Hepatocyte (in vitro differentiated cells): Measurements from ENCODE around the gene RFX7. TPM values are rescaled to one million over a fixed set of nuclear protein-coding genes. Genes with fewer than 3 reads are reported as not detected.

Source experiments
- DNase-seq: peaks from one replicate; pipeline ENCODE4 v3.0.0-alpha.2; 2016; ENCODE audit warnings: low spot score
- H2AFZ ChIP-seq: fragments of 200-600 bp; sonication (generic); 2 replicates; pipeline ENCODE4 v1.6.0; 2016; ENCODE audit warnings: antibody characterized with exemption, mild to moderate bottlenecking
- H3K27ac ChIP-seq: fragments of 200-600 bp; sonication (generic); 2 replicates; pipeline ENCODE4 v1.5.1; 2016; ENCODE audit warnings: mild to moderate bottlenecking
- H3K27me3 ChIP-seq: fragments of 200-600 bp; sonication (generic); 2 replicates; pipeline ENCODE4 v1.6.1; 2016
- H3K36me3 ChIP-seq: fragments of 200-600 bp; sonication (generic); replicated peaks from 2 replicates; pipeline ENCODE4 v1.5.1; 2016; ENCODE audit warnings: low read depth; ENCODE audit not compliant: insufficient read depth
- H3K4me1 ChIP-seq: fragments of 200-600 bp; sonication (generic); 2 replicates; pipeline ENCODE4 v1.5.1; 2016; ENCODE audit warnings: mild to moderate bottlenecking, moderate library complexity; ENCODE audit not compliant: insufficient read depth
- H3K4me2 ChIP-seq: fragments of 200-600 bp; sonication (generic); 2 replicates; pipeline ENCODE4 v1.6.0; 2016
- H3K4me3 ChIP-seq: fragments of 200-600 bp; sonication (generic); 2 replicates; pipeline ENCODE4 v1.5.1; 2016; ENCODE audit warnings: mild to moderate bottlenecking
- H3K79me2 ChIP-seq: fragments of 200-600 bp; sonication (generic); 2 replicates; pipeline ENCODE4 v1.6.0; 2017; ENCODE audit warnings: mild to moderate bottlenecking
- H3K9me2 ChIP-seq: fragments of 200-600 bp; sonication (generic); replicated peaks from 2 replicates; pipeline ENCODE4 v1.6.0; 2017; ENCODE audit warnings: mild to moderate bottlenecking; ENCODE audit not compliant: insufficient read depth
- H3K9me3 ChIP-seq: fragments of 200-600 bp; sonication (generic); 2 replicates; pipeline ENCODE4 v1.5.1; 2016; ENCODE audit warnings: low read depth, mild to moderate bottlenecking
- H4K20me1 ChIP-seq: fragments of 200-600 bp; sonication (generic); 2 replicates; pipeline ENCODE4 v1.6.0; 2016; ENCODE audit warnings: mild to moderate bottlenecking; ENCODE audit not compliant: insufficient read depth, poor library complexity, severe bottlenecking
- CTCF ChIP-seq: fragments of 200-600 bp; sonication (generic); IDR thresholded peaks from 2 replicates; pipeline ENCODE4 v1.5.1; 2016; ENCODE audit warnings: antibody characterized with exemption, mild to moderate bottlenecking; ENCODE audit not compliant: poor library complexity
- EZH2 ChIP-seq: fragments of 200-600 bp; sonication (generic); IDR thresholded peaks from 2 replicates; pipeline ENCODE4 v1.6.1; 2016; ENCODE audit warnings: antibody characterized with exemption, mild to moderate bottlenecking, borderline replicate concordance
- EZH2phosphoT487 ChIP-seq: fragments of 200-600 bp; sonication (generic); IDR thresholded peaks from one replicate; pipeline ENCODE4 v1.6.1; 2018; ENCODE audit warnings: antibody characterized with exemption, mild to moderate bottlenecking, low read depth, moderate library complexity; ENCODE audit not compliant: unreplicated experiment, severe bottlenecking
- WGBS: methylation state at CpG from one replicate; pipeline ENCODE4 v1.1.6; 2016; ENCODE audit warnings: low lambda C conversion rate; ENCODE audit errors: missing lambda C conversion rate; 5-methylcytosine and 5-hydroxymethylcytosine counted together
- polyA plus RNA-seq: library from polyadenylated mRNA; unstranded; fragments of >200 nt; fragmentation: Nextera tagmentation; extraction: Ambion mirVana; gene quantifications from 2 replicates; pipeline ENCODE4 v1.2.1, GENCODE V29; 2016
- total RNA-seq: library from RNA; depleted of rRNA; stranded (reverse); fragments of >200 nt; gene quantifications from 2 replicates; pipeline ENCODE4 v1.2.3, GENCODE V29; 2014

The RFX7 gene
- total and polyA plus RNA-seq, 2 experiments from 2014 or later = 4.3 to 8.3 TPM

GRCh38 chr15:56241374-56242105 lies 2.1 kb downstream of the RFX7 start:
- Histone ChIP-seq H3K79me2 (peaks cover 68% of the 10 kb centered on the region), H3K27me3 (no peaks in the 10 kb centered on the region), H3K9me3 (no peaks in the 10 kb centered on the region), H3K9me2 (no peaks in the 10 kb centered on the region), H3K4me2 (peak overlapping the region; percentile 90), H4K20me1 (peaks cover 13% of the 10 kb centered on the region), H3K36me3 (no peaks in the 10 kb centered on the region), H3K27ac (no peak overlapping the region), H3K4me1 (peaks cover 18% of the 10 kb centered on the region), H2AFZ (no peak overlapping the region), H3K4me3 (peak overlapping the region; percentile 93)
- DNase-seq = no peak
- no peak for TF ChIP-seq EZH2
- no peak for TF ChIP-seq CTCF
- TF ChIP-seq EZH2phosphoT487 = no peak
- WGBS = 63% methylated on average over 5 of the region's 5 CpGs

- no peak overlapping the region for H3K27ac ChIP-seq
- peaks cover 79% of the 10 kb centered on the region for H3K79me2 ChIP-seq
- H3K4me3 ChIP-seq = no peak overlapping the region
- DNase-seq = no peak
- no peaks in the 10 kb centered on the region for H3K27me3 ChIP-seq
- no peaks in the 10 kb centered on the region for H3K36me3 ChIP-seq
- TF ChIP-seq EZH2 (no peak), CTCF (no peak), EZH2phosphoT487 (no peak)
- H3K9me2 ChIP-seq = no peaks in the 10 kb centered on the region
- H2AFZ ChIP-seq = no peak overlapping the region
- peaks cover 13% of the 10 kb centered on the region for H4K20me1 ChIP-seq
- H3K4me2 ChIP-seq = peak overlapping the region; percentile 90
- peaks cover 14% of the 10 kb centered on the region for H3K4me1 ChIP-seq
- no peaks in the 10 kb centered on the region for H3K9me3 ChIP-seq
Measured at GRCh38 chr15:56240390-56240789, 3.3 kb downstream of the RFX7 start.

- 78% methylated on average over 3 of the region's 3 CpGs for WGBS
- Histone ChIP-seq H3K36me3 (no peaks in the 10 kb centered on the region), H3K27ac (no peak overlapping the region), H3K79me2 (peaks cover 98% of the 10 kb centered on the region), H2AFZ (no peak overlapping the region), H3K9me2 (no peaks in the 10 kb centered on the region), H3K4me3 (no peak overlapping the region), H3K9me3 (peaks cover 12% of the 10 kb centered on the region), H3K4me2 (no peak overlapping the region), H3K27me3 (no peaks in the 10 kb centered on the region), H3K4me1 (no peaks in the 10 kb centered on the region), H4K20me1 (peaks cover 2% of the 10 kb centered on the region)
- DNase-seq = no peak
- TF ChIP-seq EZH2phosphoT487 = no peak
- TF ChIP-seq CTCF = no peak
- no peak for TF ChIP-seq EZH2
Measured at GRCh38 chr15:56236197-56236596, 7.5 kb downstream of the RFX7 start.
